Inferior parietal cortex (tissue), 1 donor: ENCODE measurements around the gene RIPK4.

ENCODE experiments used
- DNase-seq: peaks from one replicate; pipeline ENCODE4 v3.0.0-alpha.2; 2016; ENCODE audit errors: extremely low spot score

Gene RIPK4

DNA sequence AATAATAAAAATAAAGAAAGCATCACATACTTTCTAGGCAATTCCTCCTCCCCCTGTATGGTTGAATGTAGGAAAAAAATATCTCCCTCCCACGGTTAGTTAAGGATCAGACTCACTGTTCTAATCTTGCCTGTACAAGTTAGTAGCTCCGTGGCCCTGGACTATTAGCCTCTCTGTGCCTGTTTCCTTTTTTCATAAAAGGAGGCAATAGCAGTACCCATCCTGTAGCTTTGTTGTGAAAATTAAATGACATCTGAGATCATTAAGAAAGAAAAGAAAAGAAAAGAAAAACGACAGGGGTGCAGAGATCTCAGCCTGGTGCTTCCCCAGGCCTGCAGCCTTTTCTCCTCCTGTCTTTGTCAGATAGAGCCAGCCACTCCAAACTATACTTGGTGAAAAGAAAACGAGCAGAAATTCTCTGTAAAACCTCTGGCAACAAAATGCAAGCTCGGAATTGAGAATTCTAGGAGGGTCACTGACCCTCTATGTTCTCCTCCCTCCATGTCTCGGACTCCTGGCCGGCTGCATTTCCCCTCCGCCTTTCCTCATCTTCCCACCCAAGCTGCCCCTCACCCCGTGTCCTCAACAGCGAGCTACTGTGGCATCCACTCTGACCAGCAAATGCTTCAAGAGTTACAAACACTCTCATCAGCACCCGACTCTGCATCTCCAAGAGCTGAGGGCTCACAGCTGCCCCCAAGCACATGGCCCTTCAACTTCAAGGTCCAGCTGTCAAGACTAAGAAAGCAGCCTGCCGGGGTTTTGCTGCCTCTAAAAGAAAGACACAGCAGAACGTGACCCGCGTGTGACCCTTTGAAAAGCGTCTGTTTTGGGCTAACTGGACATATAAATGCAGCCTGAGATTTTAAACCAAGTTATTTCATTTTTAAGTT, 13.6 kb downstream of the RIPK4 start:
- no peak for DNase-seq

DNA sequence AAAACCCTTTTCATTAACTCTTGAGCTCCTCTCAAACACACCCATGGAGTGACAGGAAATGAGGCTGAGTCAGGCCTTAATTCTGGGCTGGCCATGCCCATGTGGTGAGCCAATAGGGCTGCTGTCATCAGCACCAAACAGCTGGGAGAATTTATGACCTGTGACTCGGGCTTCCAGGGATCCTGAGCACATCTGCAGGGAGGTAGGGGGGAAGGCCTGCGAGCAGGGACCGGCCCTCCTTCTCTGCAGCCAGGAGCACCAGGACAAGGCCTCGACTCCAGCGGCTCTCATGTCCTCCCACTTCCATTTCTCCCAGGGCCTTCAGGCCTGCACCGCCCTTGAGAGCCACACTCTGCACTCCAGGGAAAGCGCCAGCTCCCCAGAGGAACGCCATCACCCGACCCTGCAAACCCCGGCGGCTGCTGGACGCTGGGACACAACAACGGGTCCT, 14.6 kb downstream of the RIPK4 start:
- DNase-seq, result no peak

DNA sequence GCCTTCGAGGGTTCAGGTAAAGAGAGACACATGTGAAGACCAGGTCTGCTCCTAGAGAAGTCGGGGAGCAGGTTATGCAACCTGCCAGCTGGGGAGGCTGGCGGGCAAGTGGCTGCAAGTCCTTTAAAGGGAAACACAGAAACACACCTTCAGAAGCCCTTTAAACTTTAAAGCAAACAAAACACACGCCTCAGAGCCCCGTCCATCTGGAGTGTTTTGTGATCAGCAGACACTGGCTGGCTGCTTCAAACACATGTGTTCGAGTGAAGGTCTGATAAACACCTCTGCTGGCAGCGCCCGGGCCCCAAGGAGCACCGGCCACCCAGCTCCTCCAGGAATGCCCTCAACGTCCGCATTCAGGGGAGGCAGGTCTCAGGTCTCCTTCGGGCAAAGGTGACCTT, 15.2 kb downstream of the RIPK4 start:
- no peak for DNase-seq

DNA sequence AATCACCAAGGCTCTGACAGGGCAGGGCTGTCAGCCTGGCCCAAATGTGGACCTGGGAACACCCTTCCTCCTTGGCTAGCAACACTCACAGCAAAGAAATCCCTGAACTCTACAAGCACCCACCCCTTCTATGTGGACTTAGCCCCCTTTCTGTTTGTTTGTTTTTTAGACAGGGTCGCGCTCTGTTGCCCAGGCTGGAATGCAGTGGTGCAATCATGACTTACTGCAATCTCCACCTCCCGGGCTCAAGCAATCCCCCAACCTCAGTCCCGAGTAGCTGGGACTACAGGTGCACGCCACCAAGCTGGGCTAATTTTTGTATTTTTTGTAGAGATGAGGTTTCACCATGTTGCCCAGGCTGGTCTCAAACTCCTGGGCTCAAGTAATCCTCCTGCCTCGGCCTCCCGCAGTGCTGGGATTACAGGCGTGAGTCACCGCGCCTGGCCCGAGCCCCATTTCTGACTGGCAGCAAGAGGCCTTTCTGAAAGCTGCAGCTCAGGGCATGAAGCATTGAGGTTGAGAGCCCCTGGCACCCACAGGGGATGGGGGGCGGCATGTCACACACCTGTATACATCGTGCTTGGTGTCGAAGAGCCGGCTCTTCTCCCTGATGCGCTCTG, 16.2 kb downstream of the RIPK4 start:
- DNase-seq, result no peak

DNA sequence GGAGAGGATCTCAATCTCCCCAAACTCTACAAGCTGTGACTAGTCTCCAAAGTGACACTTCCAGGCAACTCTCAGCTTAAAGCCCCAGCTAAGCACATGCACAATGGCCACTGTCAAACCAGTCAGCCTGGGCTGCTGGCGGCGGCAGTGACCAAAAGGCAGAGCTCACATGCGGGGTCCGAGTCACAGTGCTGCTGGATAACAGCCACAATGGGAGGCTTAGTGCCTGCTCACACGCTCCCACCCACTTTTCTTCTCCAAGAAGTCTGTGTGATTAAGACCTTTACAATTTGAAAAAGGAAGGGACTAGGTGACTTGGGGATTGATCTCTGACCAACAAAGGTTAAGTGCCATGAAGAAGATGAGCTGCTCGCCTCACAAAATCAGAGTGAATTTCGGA, 16.8 kb downstream of the RIPK4 start:
- no peak for DNase-seq

DNA sequence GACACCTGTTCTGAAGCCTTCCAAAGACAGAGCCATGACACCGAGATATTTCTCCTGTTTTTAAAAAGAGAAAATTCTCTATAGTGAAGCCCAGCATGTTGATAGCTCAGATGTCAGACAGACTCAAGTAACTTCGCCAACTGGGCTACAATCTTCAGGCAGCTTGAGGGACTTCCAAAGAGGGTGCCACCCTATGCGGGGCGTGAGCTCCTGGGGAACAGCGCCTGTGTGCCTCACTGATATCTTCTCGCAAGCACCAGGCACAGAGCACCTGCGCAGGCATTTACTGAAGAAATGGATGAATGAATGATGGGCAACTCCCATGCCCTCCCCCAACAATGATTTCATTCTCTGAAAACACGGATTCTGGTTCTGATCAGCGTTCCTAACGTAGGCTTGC, 17.6 kb downstream of the RIPK4 start:
- DNase-seq, result no peak

DNA sequence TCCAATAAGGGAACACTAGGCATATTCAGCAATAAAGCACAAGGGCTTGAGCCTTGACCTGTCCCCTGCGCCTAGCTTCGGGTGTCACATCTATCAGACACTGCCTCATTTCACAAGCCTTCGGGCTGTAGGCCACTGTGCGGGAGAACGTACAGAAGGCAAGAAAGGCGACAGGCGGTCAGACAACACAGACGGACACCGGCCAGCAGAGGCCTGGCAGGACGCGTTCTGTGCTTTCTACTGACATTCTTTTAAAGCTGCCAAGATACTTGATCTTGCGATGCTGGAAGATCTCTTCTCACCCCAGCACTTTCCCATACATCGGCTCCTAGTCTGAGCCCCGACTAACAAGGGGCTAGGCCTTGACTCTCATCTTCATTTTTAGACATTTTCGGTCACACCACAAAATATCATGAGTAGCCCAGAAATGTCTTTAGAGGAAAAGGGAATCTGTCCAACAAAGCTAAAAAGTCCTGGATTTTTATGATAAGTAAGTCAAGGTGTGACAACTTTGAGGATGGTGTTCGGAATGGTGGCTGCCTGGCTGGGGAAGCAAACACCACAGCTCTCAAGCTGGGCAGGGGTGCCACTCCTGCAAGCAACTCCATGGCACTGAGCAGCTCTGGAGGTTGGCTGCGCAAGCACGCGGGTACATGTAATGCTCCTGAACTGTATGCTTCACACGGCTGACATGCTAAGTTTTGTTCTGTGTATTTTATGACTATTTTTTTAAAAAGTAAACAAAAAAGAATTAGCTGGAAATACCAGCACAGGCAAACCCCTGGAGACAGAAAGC, 18.7 kb downstream of the RIPK4 start:
- DNase-seq, result no peak

DNA sequence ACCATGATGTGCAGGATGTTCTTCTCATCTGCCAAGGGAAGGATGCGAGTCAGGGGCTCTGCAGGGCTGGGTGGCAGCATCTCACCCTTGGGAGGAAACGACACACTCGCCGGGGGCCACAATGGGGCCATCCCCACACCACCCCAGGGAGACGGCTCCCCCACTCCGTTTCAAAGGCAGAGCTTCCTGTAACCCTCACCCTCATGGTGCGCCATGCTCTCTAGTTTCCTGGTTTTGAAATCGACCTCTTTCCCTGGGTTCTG, 20.2 kb downstream of the RIPK4 start:
- no peak for DNase-seq

DNA sequence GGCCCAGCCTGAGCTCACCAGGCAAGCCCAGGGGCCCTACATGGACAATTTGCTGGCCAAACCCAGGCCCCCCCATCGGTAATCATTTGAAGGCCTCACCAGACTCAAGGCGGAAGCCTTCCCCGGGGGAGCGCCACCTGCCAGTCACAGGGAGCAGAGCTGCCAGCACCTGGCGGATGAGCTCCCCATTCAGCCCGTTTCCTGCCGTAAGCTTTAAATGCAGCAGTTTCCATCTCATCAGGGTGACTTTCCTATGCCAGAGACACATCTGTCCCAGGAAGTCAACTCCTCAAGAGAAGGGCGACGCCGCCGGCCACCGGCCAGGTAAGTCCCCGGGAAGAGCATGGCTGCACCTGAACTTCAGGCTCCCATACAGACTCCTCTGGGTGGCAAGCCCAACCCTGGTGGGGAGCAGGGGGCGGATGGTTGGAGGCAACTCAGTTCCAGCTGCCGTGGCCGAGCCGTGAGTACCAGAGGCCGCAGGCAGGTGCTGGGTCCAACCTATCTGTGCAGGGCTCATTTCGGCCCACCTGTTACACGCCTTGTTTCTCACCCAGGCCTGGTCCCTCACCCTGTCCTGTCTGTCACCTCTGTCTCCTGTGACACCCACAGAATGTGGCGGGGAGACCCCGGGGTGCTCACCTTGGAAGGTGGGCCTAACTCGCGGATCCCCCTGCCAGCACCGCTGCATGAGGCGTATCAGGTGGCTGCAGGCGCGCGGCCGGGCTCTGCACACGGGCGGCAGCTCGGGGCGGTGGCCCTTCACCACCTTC, 20.7 kb downstream of the RIPK4 start:
- no peak for DNase-seq

DNA sequence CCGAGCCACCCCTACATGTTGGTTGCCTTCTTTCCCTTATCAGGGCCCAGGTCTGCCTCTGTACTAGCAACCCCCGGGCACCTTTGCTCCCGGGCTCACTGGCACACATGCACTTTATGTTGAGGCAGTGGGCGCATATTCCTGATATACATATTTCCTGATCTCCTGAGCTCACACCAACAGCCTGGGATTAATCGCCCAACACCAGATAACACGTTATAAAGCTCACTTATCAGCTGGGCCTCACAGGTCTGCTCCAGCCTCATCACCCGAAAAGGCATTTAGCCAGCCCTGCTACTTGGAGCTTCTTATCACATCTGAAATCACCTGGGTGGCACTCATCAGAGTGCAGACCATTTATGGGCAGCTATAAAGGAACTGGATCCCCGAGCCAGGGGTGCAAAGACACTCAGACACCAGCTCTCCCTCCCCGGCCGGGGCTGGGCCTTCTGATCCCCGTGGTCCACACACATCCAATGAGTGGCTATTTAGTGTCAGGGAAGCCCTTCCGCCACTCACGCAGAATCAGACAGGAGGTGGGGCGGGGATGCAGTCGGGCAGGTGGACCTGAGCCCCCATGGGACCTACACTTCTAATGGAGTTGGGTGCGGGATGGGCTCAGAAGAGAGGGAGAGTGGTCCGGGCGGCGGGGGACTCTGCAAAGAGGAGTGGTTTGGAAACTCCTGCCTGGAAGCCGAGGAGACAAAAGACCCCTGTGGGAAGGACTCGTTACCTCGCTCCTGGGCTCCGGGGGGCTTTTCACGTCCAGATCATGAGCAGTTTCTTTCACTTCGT, 21.6 kb downstream of the RIPK4 start:
- no peak for DNase-seq

DNA sequence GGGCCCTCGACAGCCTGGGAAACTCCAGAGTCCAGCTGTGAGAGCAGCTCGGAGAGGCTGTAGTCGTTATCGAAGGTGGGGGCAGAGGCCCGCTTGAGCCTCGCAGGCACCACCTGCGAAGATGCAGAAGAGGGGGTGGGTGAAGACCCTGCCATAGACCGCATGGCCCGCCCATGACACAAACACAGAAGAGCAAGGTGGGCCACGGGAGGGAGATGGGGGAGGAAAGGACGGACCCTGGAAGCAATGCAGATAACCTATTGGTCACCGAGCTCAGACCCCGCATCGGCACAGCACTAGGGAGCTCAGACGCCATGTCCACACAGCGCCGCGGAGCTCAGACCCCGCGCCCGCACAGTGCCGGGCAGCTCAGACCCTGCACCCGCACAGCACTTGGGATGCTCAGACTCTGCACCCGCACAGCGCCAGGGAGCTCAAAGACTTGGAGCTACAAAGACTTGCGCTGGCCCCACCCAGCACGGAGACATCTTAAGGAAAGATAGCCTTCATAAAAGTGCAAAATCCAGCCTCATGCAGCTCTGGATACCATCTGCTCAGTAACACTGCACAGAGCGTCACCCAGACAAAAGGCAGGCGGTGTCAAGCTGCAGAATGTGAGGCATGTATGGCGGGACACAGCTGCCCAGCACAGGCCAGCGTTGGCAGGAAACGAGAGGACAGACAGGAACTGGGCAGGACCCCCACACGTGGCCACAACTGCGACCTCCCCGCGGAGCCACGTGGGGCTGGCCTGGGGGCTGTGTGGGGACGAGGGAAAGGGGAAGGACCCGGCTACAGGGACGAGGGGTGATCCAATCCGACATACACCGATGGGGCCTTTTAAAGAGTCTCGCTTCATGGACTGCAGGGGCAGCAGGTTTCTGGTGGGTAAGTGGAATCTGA, 22.6 kb downstream of the RIPK4 start:
- DNase-seq, result no peak

DNA sequence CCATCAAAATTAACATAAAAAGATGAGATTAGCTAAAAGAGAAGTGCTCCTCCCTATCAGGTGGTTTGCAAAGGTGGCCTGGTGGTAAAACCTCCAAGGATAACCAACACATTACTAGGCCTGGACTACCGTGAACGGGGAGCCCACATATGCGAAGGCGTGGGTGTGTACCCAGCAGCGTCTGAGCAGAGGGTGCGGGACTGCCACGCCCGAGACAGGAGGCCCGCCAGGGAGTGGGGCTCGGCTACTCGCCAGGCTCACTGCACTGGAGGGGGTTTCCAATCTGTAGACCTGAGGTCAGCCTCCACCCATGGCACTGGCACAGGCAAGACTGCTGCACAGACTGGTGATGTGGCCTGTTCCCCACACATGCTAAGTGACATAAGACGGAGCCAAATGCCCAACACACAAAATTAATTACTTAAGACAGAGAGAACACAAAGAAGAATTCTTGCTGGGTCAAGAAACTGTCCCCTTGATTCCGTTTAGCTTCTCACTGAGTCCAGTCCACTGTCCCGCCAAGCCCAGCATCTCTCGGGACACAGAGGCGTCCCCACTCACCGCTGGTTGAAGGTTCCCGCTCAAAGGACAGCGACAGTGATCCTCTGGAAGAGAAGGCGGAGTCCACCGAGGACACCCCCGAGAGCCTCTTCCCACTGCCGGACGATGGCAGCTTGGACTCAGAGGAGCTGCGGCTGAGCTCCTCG, 23.4 kb downstream of the RIPK4 start:
- DNase-seq, result no peak

DNA sequence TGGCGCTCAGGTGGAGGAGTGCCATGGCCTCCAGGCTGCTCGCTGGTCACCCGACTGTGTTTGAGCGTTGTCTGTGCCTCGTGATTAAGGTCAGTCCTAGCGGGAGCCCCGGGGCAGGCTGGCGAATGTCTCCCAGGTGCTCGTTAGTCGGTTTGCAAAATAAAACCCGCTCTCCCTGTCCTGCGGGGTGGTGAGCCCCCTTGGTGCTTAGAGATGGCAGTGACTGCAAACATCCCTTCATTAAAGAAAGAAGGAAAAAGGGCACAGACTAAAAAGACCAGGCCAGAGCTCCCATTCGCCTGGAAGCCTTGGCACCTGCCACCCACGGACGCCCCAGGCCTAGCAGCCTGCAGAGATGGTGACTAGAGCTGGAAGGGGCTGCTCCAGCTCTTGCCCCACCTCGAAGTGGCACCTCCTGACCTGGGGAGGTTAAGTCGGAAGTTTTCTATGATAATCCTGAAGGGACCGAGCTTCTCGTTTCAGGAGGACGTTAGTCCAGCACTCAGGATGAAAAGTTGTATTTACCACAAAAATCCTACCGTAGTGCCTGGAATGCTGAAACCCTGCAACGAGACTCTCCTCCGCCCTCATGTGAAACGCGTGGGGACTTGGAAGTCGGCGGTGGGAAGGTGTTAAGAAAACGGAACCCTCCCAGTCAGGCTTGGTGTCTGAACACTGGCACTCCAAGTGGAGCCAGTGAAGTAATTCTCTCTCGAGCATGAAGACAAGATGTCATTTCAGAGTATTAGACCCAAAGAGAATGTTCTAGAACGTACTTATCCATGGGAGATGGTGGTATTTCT, 24.6 kb downstream of the RIPK4 start:
- no peak for DNase-seq

DNA sequence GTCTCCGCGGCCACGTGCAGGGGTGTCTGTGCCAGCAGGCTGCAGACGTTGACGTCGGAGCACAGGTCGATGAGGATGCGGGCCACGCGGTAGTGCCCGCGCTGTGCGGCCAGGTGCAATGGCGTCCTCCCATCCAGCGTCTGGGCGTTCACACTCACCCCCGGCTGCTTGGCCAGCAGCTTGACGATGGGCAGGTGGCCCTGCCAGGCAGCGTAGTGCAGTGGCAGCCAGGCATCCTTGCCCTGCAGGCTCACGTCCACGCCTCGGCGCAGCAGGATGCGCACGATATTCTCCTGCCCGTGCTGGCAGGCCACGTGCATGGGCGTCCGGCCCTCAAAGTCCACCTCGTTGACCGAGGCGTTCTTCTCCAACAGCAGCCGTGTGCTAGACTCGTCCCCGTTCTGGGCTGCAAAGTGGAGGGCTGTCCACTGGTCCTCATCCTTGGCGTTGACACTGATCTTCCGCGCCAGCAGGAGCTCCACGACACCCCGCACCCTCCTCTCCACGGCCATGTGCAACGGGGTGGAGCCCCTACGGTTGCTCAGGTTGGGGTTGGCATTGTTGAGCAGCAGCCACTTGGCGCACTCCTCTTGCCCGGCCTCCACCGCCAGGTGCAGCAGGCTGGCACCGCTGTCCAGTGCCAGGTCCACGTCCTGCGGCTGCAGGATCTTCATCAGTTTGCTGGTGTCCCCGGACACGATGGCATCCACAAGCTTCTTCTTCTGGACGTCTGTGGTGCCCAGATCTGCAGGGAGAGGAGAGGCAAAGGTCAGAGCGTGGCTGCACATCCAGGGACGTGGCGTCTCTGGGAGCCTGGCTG, 25.4 kb downstream of the RIPK4 start:
- DNase-seq, result no peak

DNA sequence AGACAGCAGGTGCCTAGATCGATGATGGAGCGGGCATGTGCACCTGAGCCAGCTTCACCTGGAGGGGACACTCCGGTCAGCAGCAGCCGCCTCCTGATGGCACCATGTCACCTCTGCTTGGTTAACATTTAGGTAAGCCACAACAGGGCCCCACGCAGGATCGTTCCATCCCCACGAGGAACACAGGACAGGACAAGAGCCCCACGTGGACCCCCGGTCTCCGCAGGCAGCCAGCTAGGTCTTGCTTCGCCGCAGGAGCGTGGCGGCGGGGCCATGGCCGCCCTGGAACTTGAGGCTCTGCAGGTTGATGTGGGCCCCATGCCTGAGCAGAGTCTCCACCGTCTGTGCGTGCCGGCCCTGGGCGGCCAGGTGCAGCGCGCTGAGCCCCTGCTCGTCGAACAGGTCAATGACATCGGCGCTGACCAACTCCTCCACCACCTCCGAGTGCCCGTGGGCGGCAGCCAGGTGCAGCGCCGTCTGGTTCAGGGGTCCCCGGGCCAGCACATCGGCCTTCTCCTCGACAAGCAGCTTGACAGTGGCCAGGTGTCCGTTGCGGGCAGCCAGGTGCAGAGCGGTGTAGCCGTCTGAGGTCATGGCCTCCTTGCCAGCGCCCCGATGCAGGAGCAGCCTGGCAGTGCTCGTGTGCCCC, 26.1 kb downstream of the RIPK4 start:
- DNase-seq, result no peak

DNA sequence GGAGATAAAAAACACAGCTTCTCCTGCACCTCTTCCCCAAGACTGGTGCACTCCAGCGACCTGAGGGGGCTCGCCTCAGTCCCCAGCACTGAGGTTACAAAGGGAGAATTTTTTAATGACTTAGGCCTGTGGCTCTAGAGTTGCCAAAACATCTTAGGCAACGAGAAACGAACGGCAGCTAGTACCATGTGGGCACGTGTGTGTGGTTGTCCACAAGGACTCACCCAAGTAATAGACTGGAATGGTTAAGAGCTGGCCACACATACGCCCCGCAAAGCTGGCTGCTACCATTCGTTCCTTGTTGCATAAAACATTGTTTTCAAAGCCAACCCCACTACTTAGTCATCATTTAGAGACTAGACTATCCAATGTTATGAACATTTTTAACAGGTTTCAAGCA, 26.9 kb downstream of the RIPK4 start:
- no peak for DNase-seq

DNA sequence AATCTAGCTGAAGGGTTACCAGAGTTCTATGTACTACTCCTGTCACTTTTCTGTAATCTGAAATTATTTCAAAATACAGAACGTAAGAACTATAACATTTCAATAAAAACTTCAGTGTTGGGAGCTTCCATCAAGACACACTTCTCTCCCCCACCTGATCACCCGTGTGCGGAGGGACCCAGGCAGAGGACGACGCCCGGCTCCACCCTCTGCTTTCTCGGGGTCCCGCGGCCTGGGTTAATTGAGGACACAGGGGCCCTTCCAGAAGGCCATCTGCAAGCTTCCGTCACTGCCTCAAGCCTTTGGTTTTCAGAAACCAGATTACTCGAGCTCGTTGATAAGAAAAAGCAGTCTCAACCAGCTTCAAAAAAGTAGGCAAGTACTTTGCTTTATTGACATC, 27.8 kb downstream of the RIPK4 start:
- DNase-seq, result no peak
